Measurements from ENCODE around the gene SLC5A8. TPM values are rescaled to one million over a fixed set of nuclear protein-coding genes. Genes with fewer than 3 reads are reported as not detected.

The SLC5A8 gene
- total and polyA plus RNA-seq, 4 donors, result not detected

- Histone ChIP-seq H3K27me3 (ENCODE audit: control insufficient read depth in 4 of 4, insufficient read depth in 4 of 4, low read length in 3 of 4) (peaks cover 0 to 3% (median 0%) of the 10 kb centered on the region in 4 donors), H3K9ac (ENCODE audit: low read depth in 1 of 2, low read length in 2 of 2) (no peak overlapping the region), H3K4me1 (ENCODE audit: control insufficient read depth in 4 of 4, insufficient read depth in 4 of 4, low read length in 3 of 4) (no peaks in the 10 kb centered on the region), H3K4me3 (ENCODE audit: low read depth in 1 of 3, low read length in 3 of 3) (no peak overlapping the region), H3K27ac (ENCODE audit: low read depth in 1 of 2, low read length in 2 of 2) (no peak overlapping the region), H3K36me3 (ENCODE audit: control insufficient read depth in 4 of 4, insufficient read depth in 3 of 4, low read depth in 1 of 4, low read length in 3 of 4) (no peaks in the 10 kb centered on the region), H3K9me3 (ENCODE audit: control insufficient read depth in 4 of 4, low read length in 3 of 4) (no peaks in the 10 kb centered on the region)
- WGBS, result 80% methylated on average over 2 of the region's 2 CpGs
- DNase-seq (ENCODE audit: low spot score), result no peak
- TF ChIP-seq EGR1 (IDR thresholded peaks at IDR 0.05; ENCODE audit: low read depth in 2 of 2), result no peak
- no peak for TF ChIP-seq SP1 (IDR thresholded peaks at IDR 0.05)
- TF ChIP-seq FOXA2 (IDR thresholded peaks at IDR 0.05), result no peak
- TF ChIP-seq RXRA (IDR thresholded peaks at IDR 0.05), result no peak
- TF ChIP-seq JUND (IDR thresholded peaks at IDR 0.05), result no peak
- TF ChIP-seq FOXA1 (IDR thresholded peaks at IDR 0.05), result no peak
- TF ChIP-seq HNF4G (IDR thresholded peaks at IDR 0.05), result no peak
- TF ChIP-seq GABPA (IDR thresholded peaks at IDR 0.05 in 1 of 2, conservative IDR thresholded peaks at IDR 0.05 in 1 of 2), result no peak
- TF ChIP-seq NR2F2 (IDR thresholded peaks at IDR 0.05), result no peak
- no peak for TF ChIP-seq HNF4A (conservative IDR thresholded peaks at IDR 0.05)
- TF ChIP-seq, protein P1, sequence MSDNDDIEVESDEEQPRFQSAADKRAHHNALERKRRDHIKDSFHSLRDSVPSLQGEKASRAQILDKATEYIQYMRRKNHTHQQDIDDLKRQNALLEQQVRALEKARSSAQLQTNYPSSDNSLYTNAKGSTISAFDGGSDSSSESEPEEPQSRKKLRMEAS (IDR thresholded peaks at IDR 0.05), result no peak
- TF ChIP-seq ZBTB33 (IDR thresholded peaks at IDR 0.05), result no peak
- TF ChIP-seq REST (IDR thresholded peaks at IDR 0.05), result no peak
- no peak for TF ChIP-seq YY1 (IDR thresholded peaks at IDR 0.05)
- TF ChIP-seq CTCF (IDR thresholded peaks at IDR 0.05; ENCODE audit: low read depth, low read length, missing input control), result no peak
- TF ChIP-seq RAD21 (IDR thresholded peaks at IDR 0.05), result no peak
- no peak for TF ChIP-seq TAF1 (conservative IDR thresholded peaks at IDR 0.05)
- TF ChIP-seq, protein P2, sequence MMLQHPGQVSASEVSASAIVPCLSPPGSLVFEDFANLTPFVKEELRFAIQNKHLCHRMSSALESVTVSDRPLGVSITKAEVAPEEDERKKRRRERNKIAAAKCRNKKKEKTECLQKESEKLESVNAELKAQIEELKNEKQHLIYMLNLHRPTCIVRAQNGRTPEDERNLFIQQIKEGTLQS (IDR thresholded peaks at IDR 0.05), result no peak
Observed at GRCh38 chr12:101111441-101111840, 98.6 kb downstream of the SLC5A8 start.
